Pericardium fibroblast (primary cell): ENCODE measurements around the gene VSX1. TPM values are rescaled to one million over a fixed set of nuclear protein-coding genes. Genes with fewer than 3 reads are reported as not detected.

Experiments used
- total RNA-seq: library from RNA; depleted of rRNA; stranded (reverse); fragments of >200 nt; gene quantifications from 2 replicates; pipeline ENCODE4 v1.2.3, GENCODE V29; 2015

The VSX1 gene
- total RNA-seq: not detected in 2 replicates

DNA sequence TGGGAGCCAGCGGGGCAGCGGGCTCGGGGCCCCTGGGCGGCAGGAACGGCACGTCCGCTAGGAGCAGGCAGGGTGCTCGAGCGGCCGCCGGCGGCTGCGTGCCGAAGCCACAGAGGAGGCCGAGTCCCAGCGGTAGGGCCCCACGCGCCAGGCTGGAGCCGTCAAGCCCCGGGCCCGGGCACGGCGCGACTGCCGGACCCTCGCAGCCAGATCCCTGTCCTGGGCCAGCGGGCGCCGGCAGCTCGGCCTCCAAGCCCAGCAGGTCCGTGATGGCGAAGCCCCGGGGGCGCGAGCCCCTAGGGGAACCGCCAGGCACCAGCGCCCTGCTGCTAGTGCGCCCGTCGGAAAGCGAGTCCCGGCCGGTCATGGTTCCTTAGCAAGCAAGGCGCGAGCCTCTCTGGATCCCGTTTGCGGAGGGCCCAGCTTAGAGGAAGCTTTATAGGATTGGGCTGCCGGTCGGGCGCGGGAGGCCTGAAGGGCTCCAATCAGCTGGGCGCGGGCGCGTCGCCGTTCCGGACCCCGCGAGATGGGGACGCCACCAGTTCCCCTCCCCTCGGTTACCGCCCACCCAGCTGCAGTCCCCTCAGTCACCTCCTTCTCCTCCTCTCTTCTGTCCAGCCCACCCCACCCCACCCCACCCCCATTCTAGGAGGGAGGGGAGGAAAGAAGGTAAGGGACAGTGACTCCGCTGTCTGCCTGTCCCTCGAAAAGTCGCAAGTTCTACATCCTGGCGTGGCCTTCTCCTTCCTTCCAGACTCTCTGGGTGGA is at the start of gene VSX1:
Gene VSX1 (minus strand): TSS at position 412 of the 768 bp plus-strand sequence. CDS start 45 bp downstream, at position 367.

DNA sequence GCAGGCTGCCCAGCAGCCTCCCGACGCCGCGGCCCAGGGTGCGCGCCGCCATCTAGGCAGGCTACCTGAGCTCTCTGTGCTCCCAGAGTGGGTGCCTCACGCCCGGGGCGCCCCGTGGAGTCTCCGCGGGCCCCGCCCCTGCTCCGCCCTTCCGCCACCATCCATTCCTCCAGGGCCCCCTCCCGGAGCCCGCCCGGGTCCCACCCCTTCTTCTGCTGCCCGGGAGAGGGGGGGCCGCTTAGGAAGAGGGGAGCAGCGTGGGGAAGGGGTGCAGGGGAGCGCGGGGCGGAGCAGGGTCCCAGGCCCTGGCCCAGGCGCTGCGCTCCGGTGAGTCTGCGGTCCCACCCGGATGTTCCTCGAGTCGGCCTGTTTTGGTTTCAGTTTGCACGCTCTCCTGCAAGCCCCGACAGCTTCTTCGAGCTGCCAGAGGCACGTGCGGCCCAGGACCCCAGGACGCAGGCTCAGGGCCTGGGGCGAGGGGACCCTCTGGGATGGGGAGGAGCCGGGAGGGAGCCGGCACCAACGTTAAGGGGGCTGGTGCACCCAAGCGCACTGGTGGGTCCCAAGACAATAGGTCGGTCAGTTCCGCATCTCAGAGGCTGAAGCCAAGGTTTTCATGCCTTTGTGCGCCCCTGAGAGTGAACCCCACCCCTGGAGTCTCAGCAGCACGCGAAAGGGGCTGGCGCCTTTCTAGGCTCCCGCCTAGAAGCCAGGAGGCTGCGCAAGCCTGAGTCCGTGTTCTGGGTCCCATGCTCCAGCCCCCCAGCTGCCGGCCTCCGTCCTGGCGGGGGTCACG is 23.7 kb downstream of the VSX1 start, which contains the start of gene ACSS1:
Gene ACSS1 (minus strand): TSS at position 89 of the 796 bp plus-strand sequence. CDS start 37 bp downstream, at position 52.

Other genes starting within 250 kb of the VSX1 start
- gene CST7, start 132.9 kb downstream of the VSX1 start, total RNA-seq: not detected in 2 replicates
- gene APMAP, start 89.4 kb downstream of the VSX1 start, total RNA-seq: 58.7 and 88.7 TPM in 2 replicates
- gene ACSS1, start 24.0 kb downstream of the VSX1 start, total RNA-seq: 19.2 and 34.0 TPM in 2 replicates
- 40.7 and 50.8 TPM in 2 replicates for gene ENTPD6, start 113.6 kb upstream of the VSX1 start, total RNA-seq
- 149 and 153 TPM in 2 replicates for gene PYGB, start 165.9 kb upstream of the VSX1 start, total RNA-seq